Activated T-cell treated with anti-CD3 and anti-CD28 coated beads for 24 hours (primary cell): ENCODE measurements around the gene DDIT3.

Experiments
- DNase-seq: peaks from one replicate; pipeline ENCODE4 v3.0.0-alpha.2; 2020; ENCODE audit warnings: low read depth

Gene DDIT3

GRCh38 chr12:57547288-57548012 lies 27.1 kb upstream of the DDIT3 start:
- no peak for DNase-seq

DNA sequence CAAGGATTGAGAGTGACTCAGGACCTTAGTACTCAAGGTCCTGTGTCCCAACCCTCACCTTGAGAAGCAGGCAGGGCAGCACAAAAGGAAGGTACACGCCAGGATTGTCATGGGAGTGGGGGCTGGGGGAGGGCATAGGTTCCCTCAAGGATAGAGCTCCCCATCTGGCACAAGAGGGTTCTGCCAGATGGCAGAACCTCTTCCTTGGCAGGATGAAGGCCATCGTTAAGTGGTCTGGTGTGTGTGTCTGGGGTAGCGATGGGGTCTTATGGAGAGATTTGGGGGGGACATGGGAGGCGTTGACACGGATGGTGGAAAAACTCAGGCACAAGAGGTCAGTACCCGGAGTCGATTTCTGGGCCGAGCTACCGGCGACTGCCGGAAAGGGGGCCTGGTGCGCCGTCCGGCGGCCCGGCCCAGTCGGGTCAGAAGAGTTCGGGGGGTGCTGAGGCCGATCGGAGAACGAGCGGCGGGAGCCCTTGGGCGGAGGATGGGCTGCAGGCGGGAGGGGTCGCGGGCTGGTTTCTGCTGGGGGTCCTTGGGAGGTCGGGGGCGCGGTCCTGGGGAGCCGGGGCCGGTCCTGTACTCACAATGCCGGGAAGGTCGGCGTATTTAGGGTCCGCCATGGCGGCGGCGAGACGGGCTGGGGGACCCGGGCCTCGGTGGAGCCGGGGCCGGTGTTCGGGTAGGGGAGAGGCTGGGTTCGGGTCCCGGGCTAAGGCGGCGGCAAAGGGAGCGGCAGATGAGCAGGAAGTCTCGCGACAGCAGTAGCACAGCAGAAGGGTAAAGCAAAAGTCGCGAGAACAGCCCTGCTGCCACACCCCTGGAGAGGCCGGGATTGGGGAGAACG lies 26.3 kb upstream of the DDIT3 start, which contains the start of gene DCTN2:
TSS of gene DCTN2 (minus strand) at position 755 of the 850 bp plus-strand sequence. CDS start at position 626, 129 bp downstream.
- peak; percentile 93 for DNase-seq

DNA sequence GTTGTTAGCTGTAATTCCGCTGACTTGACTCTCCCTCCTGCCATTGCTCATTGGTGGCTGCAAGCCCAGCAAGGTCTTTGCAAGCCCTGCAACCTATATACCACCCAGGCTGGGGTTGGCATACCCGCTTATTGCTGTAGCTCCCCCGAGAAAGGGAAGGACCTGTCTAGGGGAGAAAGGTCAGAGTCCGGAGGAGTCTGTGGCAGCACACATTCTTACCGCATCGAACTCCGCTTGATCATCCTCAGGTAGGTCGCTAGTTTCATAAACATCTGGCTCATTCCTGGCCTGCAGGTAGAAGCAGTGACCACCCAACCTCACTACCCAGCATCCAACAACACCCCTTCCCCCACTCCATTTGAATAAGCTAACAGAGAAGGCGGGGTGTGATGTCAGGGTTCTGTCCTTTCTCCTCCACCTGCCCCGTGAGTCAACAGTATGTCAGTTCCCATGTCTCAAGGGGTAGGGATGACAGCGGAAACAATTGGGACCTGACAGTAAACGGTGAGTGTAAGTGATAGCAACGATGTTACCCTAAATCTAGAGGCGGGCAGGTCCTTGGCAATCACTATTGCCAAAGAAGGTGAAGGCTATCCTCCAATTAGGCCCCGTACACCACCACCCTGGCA lies 25.6 kb upstream of the DDIT3 start:
- no peak for DNase-seq

DNA sequence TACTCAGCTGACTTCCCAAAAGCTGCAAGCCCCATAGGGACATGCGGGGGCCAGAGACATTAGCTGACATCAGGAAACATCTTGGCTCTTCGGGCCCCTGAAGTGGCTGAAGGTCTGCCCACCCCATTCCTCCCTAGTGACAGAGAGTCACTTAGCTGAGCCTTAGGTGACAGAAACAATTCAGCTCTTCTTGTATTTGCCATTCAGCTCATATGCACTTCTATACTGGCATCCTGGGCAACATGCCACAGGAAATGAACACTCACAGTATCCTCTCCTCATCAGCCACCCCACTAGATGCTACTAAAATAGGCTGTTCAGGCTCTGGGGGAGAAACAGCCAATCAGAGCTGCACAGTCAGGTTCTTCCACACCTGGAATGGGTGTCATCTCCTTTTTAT lies 23.3 kb upstream of the DDIT3 start:
- DNase-seq = no peak

- no peak for DNase-seq
Measured at GRCh38 chr12:57541717-57542116, 21.4 kb upstream of the DDIT3 start.

GRCh38 chr12:57541001-57541400 lies 20.7 kb upstream of the DDIT3 start:
- no peak for DNase-seq

GRCh38 chr12:57539134-57539768 lies 18.9 kb upstream of the DDIT3 start:
- no peak for DNase-seq

DNA sequence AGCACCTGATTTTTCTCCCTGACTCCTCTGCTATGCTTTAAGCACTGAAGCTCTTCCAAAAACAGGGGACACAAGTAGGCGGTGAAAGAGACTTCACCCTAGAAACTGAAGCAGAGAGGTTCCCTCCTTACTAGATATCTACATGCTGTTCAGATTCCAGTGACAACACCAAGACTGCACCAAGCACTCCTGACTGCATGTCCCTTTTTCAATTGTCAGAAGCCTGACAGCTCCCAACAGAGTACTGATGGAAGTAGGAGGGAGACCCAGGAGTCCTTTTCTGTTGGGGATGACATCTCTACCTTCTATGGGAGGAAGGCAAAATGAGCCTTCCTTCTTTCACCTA lies 16.3 kb upstream of the DDIT3 start:
- no peak for DNase-seq

GRCh38 chr12:57535764-57536596 lies 15.7 kb upstream of the DDIT3 start:
- DNase-seq = no peak

- DNase-seq = no peak
Measured at GRCh38 chr12:57534991-57535543, 14.8 kb upstream of the DDIT3 start.

GRCh38 chr12:57534250-57534649 lies 13.9 kb upstream of the DDIT3 start:
- DNase-seq = no peak

DNA sequence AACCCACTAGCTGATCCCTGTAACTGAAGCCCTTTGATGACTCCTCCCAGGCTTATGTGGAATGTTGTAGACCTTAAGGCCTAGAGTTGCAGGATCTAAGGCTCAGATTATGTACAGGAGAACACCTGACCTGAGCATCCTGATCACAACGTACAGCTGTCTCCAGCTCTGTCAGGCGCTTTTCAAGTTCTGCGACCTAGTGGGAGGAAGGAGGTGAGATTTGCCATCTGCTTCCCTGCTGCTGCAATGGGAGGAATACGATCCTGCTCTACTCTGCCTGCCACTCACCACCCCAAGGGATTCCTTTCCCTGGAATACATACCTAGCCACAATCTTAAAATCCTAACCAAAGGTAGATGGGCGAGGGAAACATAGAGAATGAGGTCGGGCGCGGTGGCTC lies 12.8 kb upstream of the DDIT3 start:
- no peak for DNase-seq

- no peak for DNase-seq
Measured at GRCh38 chr12:57531836-57532235, 11.5 kb upstream of the DDIT3 start.

GRCh38 chr12:57530396-57531142 lies 10.3 kb upstream of the DDIT3 start:
- DNase-seq = no peak

DNA sequence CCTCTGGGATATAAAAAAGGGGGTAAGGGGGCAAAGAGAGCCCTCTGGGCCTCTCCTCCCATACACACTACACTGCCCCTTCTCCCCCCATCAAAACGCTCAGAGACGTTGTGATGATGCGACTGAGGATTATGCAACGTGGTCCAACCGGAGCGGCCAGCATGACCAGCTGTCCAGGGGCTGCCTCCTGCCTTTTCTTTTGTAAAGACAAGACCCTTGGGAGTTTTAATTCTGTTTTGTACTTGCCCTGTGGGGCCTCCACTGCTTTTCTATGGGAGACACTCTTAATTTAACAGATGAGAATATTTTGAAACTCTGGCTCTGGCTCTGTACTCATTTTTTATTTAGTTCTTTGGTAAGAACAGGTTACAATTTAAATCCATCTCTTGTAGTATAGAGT lies 9.5 kb upstream of the DDIT3 start:
- no peak for DNase-seq

- no peak for DNase-seq
Measured at GRCh38 chr12:57528831-57529555, 8.7 kb upstream of the DDIT3 start.

- no peak for DNase-seq
Measured at GRCh38 chr12:57528176-57528575, 7.9 kb upstream of the DDIT3 start.

- no peak for DNase-seq
Measured at GRCh38 chr12:57527184-57527583, 6.9 kb upstream of the DDIT3 start.

GRCh38 chr12:57526477-57527126 lies 6.3 kb upstream of the DDIT3 start:
- no peak for DNase-seq
